ENCODE measurements around the gene OPCML. TPM values are rescaled to one million over a fixed set of nuclear protein-coding genes. Genes with fewer than 3 reads are reported as not detected.

The OPCML gene
- total RNA-seq, 1 donor from 2014 or later: 4.1 TPM

DNA sequence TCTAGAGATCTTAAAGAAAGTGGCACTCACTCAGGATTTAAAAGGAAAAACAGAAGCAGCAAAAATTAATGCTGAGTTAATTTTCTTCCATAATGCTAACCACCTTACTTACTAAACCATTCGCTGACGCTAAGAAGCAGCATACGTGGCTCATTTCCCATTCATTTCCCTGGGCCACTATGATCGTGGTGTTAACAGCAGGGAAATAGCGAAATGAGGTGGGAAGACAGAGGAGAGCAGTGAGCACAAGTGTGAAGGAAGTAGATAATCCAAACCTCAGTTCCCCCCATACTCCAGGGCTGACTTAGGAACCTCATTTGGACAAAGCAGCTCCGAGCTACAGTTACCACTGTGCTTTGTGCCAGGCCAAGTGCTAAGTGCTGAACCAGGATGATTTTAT lies 723.2 kb downstream of the OPCML start:
- H3K27me3 Mint-ChIP-seq (ENCODE audit: unreplicated experiment): peaks cover 2% of the 10 kb centered on the region
- no peak overlapping the region for H3K4me3 Mint-ChIP-seq (ENCODE audit: unreplicated experiment)
- TF ChIP-seq, protein P1, sequence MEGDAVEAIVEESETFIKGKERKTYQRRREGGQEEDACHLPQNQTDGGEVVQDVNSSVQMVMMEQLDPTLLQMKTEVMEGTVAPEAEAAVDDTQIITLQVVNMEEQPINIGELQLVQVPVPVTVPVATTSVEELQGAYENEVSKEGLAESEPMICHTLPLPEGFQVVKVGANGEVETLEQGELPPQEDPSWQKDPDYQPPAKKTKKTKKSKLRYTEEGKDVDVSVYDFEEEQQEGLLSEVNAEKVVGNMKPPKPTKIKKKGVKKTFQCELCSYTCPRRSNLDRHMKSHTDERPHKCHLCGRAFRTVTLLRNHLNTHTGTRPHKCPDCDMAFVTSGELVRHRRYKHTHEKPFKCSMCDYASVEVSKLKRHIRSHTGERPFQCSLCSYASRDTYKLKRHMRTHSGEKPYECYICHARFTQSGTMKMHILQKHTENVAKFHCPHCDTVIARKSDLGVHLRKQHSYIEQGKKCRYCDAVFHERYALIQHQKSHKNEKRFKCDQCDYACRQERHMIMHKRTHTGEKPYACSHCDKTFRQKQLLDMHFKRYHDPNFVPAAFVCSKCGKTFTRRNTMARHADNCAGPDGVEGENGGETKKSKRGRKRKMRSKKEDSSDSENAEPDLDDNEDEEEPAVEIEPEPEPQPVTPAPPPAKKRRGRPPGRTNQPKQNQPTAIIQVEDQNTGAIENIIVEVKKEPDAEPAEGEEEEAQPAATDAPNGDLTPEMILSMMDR (IDR thresholded peaks at IDR 0.05; ENCODE audit: unreplicated experiment): no peak
- H3K9me3 Mint-ChIP-seq (ENCODE audit: unreplicated experiment): no peaks in the 10 kb centered on the region
- no peak for DNase-seq (ENCODE audit: low spot score)
- H3K36me3 Mint-ChIP-seq (ENCODE audit: low read depth, unreplicated experiment): no peaks in the 10 kb centered on the region
- no peaks in the 10 kb centered on the region for H3K4me1 Mint-ChIP-seq (ENCODE audit: unreplicated experiment)
- H3K27ac Mint-ChIP-seq (ENCODE audit: unreplicated experiment): no peak overlapping the region

DNA sequence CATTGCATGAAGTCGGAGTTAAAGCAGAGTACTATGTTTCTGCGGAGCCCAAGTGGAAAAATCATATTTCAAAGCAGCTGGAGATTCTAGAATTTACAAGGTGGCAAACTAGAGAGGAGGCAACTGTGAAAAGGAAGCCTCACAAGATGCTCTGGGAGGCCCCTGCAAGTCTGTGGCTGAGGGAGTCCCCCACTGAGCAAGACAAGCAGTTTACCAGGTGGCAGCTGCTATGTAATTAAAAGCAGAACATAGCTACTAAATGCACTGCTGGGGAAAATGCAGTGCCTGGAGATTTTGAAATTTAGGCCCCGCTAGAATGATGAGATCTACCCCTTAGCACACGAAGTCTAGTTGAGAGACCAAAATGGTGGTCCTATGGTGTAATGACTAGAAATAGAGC lies 728.0 kb downstream of the OPCML start:
- Mint-ChIP-seq H3K9me3 (ENCODE audit: unreplicated experiment) (no peaks in the 10 kb centered on the region), H3K27ac (ENCODE audit: unreplicated experiment) (no peak overlapping the region), H3K4me1 (ENCODE audit: unreplicated experiment) (no peaks in the 10 kb centered on the region), H3K27me3 (ENCODE audit: unreplicated experiment) (no peaks in the 10 kb centered on the region), H3K4me3 (ENCODE audit: unreplicated experiment) (no peak overlapping the region), H3K36me3 (ENCODE audit: low read depth, unreplicated experiment) (no peaks in the 10 kb centered on the region)
- TF ChIP-seq, protein P1 (IDR thresholded peaks at IDR 0.05; ENCODE audit: unreplicated experiment): no peak
- DNase-seq (ENCODE audit: low spot score): no peak

DNA sequence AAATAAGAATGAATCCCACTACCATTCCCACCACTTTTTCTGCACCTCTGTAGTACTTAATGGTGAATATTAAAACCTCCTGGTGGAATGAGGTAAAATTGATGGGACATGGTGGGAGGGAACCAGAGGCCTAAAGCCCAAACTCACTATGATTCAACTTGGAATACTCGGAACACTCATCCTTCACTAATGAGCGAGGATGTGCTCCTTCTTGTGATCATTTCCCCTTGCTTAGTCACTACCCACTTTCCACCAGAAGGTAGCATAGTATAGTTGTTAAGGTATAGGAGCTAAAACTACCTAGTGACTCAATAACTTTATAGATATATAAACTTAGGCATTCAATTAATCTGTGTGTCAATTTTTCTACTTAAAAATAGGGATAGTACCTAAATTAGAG lies 728.9 kb downstream of the OPCML start:
- DNase-seq (ENCODE audit: low spot score): no peak
- H3K9me3 Mint-ChIP-seq (ENCODE audit: unreplicated experiment): no peaks in the 10 kb centered on the region
- no peaks in the 10 kb centered on the region for H3K36me3 Mint-ChIP-seq (ENCODE audit: low read depth, unreplicated experiment)
- TF ChIP-seq, protein P1 (IDR thresholded peaks at IDR 0.05; ENCODE audit: unreplicated experiment): no peak
- H3K27me3 Mint-ChIP-seq (ENCODE audit: unreplicated experiment): no peaks in the 10 kb centered on the region
- no peaks in the 10 kb centered on the region for H3K4me1 Mint-ChIP-seq (ENCODE audit: unreplicated experiment)
- no peak overlapping the region for H3K27ac Mint-ChIP-seq (ENCODE audit: unreplicated experiment)
- no peak overlapping the region for H3K4me3 Mint-ChIP-seq (ENCODE audit: unreplicated experiment)

DNA sequence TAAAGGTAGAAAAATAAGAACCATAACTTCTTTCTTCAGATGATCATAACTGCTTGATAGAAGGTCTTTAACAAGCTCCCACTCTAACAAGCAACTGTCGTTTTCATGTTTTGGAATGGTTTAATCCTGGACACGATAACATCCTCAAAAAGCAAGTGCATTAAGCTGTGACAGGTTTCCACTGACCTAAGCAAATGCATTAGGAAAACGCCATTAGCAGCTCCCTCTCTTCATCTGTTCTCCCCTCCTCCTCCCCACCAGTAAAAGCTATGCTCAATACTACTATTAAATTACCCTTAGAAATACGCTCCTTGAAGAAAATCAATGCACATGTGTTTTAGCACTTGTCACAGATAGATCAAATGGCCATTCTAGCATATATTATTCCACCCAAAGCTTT lies 729.4 kb downstream of the OPCML start:
- H3K27ac Mint-ChIP-seq (ENCODE audit: unreplicated experiment): no peak overlapping the region
- no peak overlapping the region for H3K4me3 Mint-ChIP-seq (ENCODE audit: unreplicated experiment)

DNA sequence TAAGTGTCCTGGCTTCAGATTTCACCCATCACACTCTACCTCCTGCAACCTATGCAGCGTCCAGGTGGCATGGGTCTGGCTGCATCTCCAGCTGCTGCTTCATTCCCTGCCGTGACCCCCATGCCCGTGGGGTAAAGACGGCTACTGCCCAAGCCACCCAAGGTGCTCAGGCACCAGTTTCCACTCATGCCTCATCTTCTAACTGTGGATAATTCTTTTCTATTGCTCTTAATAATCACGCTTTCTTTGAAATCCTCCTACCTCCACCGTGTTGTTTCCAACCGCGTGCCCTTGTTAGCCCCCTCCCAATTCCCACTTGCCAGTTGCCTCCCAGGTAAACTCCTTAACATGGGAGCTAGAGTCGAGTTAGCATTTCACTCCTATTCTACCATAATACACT lies 738.5 kb downstream of the OPCML start:
- Mint-ChIP-seq H3K27ac (ENCODE audit: unreplicated experiment) (no peak overlapping the region), H3K36me3 (ENCODE audit: low read depth, unreplicated experiment) (no peaks in the 10 kb centered on the region)
- TF ChIP-seq, protein P1 (IDR thresholded peaks at IDR 0.05; ENCODE audit: unreplicated experiment): no peak

More for the DNA sequence above, 729.4 kb downstream of the OPCML start:
- no peaks in the 10 kb centered on the region for H3K9me3 Mint-ChIP-seq (ENCODE audit: unreplicated experiment)
- TF ChIP-seq, protein P1 (IDR thresholded peaks at IDR 0.05; ENCODE audit: unreplicated experiment): no peak
- no peak for DNase-seq (ENCODE audit: low spot score)
- H3K4me1 Mint-ChIP-seq (ENCODE audit: unreplicated experiment): no peaks in the 10 kb centered on the region
- no peaks in the 10 kb centered on the region for H3K36me3 Mint-ChIP-seq (ENCODE audit: low read depth, unreplicated experiment)
- no peaks in the 10 kb centered on the region for H3K27me3 Mint-ChIP-seq (ENCODE audit: unreplicated experiment)

More for the DNA sequence above, 738.5 kb downstream of the OPCML start:
- Mint-ChIP-seq H3K9me3 (ENCODE audit: unreplicated experiment) (no peaks in the 10 kb centered on the region), H3K27me3 (ENCODE audit: unreplicated experiment) (no peaks in the 10 kb centered on the region), H3K4me3 (ENCODE audit: unreplicated experiment) (no peak overlapping the region), H3K4me1 (ENCODE audit: unreplicated experiment) (peaks cover 6% of the 10 kb centered on the region)
- no peak for DNase-seq (ENCODE audit: low spot score)
